GM21447 (cell line): ENCODE measurements around the gene DYNLT1.
"Not testable (repeated sequence)": the region's sequence is repeated elsewhere in the genome, so short reads cannot be mapped to it uniquely, and the experiment has no call there.

Experiments used
- ATAC-seq: cut with Tn5 transposase; IDR thresholded peaks from one replicate; pipeline ENCODE4 v1.9.1; 2021; ENCODE audit not compliant: unreplicated experiment

DYNLT1 gene

GRCh38 chr6:158644231-158645063 lies at the start of gene DYNLT1:
Gene DYNLT1 (minus strand): TSS chr6:158644743. CDS start chr6:158644708, 35 bp downstream.
- peak; percentile 39 for ATAC-seq

GRCh38 chr6:158688860-158689259 lies 44.3 kb upstream of the DYNLT1 start:
- no peak for ATAC-seq

GRCh38 chr6:158687506-158687905 lies 43.0 kb upstream of the DYNLT1 start:
- ATAC-seq, result no peak

GRCh38 chr6:158686791-158687381 lies 42.3 kb upstream of the DYNLT1 start:
- ATAC-seq, result peak; percentile 86

GRCh38 chr6:158686311-158686710 lies 41.8 kb upstream of the DYNLT1 start:
- no peak for ATAC-seq

- no peak for ATAC-seq
Measured at GRCh38 chr6:158684745-158685324, 40.3 kb upstream of the DYNLT1 start.

- ATAC-seq, result no peak
Measured at GRCh38 chr6:158684311-158684710, 39.8 kb upstream of the DYNLT1 start.

GRCh38 chr6:158680481-158680880 lies 35.9 kb upstream of the DYNLT1 start:
- no peak for ATAC-seq

GRCh38 chr6:158680015-158680414 lies 35.5 kb upstream of the DYNLT1 start:
- no peak for ATAC-seq

GRCh38 chr6:158677906-158678578 lies 33.5 kb upstream of the DYNLT1 start:
- no peak for ATAC-seq

- not testable (repeated sequence) for ATAC-seq
Measured at GRCh38 chr6:158677094-158677493, 32.6 kb upstream of the DYNLT1 start.

GRCh38 chr6:158674342-158675131 lies 30.0 kb upstream of the DYNLT1 start:
- no peak for ATAC-seq

- no peak for ATAC-seq
Measured at GRCh38 chr6:158672726-158673125, 28.2 kb upstream of the DYNLT1 start.

- ATAC-seq, result not testable (repeated sequence)
Measured at GRCh38 chr6:158672119-158672518, 27.6 kb upstream of the DYNLT1 start.

- ATAC-seq, result no peak
Measured at GRCh38 chr6:158669145-158670035, 24.8 kb upstream of the DYNLT1 start.

- ATAC-seq, result no peak
Measured at GRCh38 chr6:158668707-158669103, 24.2 kb upstream of the DYNLT1 start.

- no peak for ATAC-seq
Measured at GRCh38 chr6:158667360-158667981, 22.9 kb upstream of the DYNLT1 start.

- no peak for ATAC-seq
Measured at GRCh38 chr6:158666628-158667359, 22.3 kb upstream of the DYNLT1 start.

- ATAC-seq, result no peak
Measured at GRCh38 chr6:158665332-158665731, 20.8 kb upstream of the DYNLT1 start.
